Amniotic epithelial cell (primary cell): Measurements from ENCODE around the gene PLAA.

Experiments
- DNase-seq: peaks from one replicate; pipeline ENCODE4 v3.0.0-alpha.2; 2010; ENCODE audit warnings: low read depth

The PLAA gene

DNA sequence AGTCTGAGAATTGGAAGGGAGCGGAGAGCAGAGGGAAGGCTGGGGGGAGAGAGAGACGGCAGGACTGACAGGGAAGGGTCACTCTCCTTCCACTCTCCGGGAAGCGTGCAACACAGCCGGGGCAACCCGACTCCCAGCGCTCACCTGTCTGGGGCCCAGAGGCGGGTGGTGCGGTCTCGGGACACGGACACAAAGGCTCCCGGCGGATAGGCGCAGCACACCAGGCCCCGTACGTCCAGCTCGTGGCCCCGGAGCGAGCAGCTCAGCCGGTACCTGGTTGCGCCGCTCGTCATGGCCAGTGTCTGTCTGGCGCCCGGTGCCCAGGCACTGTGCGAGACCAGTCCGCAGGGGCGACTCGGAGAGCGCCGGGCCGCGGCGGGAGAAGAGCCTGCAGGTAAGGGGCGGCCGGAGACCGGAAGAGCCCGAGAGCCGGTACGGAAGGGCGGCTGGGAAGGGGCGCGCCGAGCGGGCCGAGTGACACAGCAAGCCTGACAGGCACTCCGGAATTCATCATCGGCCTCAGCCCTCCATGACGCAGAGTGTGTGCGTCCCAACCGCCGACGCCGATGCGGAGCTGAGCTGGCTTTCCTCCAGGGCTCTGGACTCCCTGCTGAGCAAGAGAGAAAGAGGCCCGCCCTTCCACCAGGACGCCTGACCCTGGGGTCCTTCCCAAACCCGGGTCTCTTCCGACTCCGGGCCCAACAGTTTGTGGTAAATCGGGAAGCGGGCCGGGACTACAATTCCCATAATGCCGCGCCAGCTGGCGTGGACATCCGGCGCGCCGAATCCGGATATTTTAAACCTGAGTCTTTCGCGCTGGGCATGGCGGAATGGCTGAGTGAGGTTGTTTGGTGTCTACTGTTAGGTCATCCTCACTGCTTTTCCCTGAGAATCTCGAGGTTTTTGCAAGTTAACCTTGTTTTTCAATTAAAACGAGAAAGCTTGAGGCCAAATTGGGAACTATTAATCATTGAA lies at the start of gene PLAA:
TSS of gene PLAA (minus strand) at position 490 of the 975 bp plus-strand sequence. CDS start at position 293, 197 bp downstream.
- peak; percentile 89 for DNase-seq

DNA sequence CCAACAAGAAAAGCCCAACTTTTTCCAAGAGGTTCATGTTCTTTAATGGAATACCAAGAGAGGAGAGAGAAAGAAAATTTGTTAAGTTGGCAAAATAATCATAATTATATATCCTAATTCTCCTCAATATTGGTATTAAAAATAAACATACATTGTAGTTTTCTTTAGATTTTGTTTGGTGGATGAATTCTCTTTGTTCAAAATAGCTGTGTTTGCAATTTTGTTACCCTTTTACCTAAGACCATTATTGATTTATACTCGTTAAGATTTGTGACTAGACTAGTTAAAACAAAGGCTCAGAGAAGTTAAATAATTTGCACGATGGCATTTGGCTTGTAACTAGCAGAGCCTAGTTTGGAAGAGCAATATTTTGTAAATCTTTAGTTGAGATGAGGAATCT lies 48.8 kb upstream of the PLAA start:
- DNase-seq, result no peak

DNA sequence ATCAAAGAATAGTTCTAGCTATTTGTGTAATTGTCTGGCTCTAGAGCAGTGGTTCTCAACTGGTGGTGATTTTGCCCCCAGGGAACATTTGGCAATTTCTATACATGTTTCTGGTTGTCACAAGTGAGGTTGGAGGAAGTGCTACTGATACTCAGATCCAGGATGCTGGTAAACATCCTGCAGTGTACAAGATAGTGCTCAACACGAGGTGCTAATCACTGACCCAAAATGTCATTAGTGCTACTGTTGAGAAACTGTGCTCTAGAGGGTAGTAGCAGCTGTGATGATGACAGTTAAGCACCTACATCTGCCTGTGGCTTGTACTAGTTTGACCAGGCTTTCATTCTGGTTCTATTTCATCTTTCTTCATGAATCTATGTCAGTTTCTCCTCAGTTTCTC lies 36.3 kb upstream of the PLAA start:
- DNase-seq, result no peak

DNA sequence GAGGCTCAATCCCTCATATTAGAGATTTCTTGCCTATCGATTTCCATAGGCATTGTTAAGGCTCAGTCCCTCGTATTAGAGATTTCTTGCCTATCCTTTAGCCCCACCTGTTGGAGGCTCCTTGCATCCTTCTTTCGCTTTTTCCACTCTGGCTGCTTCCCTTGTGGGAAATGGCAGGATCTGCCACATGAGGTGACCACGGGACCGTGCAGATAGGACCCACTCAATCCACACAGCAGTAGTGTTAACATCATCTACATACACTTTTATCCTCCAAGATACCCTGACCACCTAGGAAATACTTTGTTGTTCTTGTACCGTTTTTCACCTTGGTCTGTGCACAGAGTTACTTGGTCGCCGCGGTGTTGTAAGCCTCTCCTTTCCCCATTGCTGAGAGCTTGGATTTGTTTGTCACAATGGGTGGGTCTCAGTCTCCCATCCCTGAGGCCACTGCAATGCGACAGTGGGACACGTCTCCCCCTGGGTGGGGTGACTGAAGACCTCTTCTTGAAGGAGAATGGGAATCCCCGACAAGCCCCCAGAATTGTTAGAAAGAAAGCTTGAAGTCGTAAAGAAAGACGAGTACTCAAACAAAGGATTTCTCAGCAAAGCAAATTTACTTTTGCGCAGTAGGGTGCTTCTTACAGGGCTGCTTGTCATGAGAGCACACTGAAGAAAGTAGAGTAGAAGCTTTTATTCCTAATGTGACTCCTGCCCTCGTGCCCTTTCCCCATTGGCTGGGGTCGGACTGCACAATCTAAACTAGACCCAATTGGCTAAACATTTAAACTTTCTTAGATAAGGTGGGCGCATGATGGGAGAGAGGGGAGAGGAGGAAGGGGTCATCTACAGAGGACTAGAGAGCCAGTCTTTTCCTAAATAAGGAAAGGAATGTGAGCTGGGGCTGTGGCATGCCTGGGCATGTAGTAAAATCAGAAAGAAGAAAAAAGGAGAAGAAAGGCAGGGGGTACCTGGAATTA lies 29.0 kb upstream of the PLAA start:
- peak; percentile 31 for DNase-seq

DNA sequence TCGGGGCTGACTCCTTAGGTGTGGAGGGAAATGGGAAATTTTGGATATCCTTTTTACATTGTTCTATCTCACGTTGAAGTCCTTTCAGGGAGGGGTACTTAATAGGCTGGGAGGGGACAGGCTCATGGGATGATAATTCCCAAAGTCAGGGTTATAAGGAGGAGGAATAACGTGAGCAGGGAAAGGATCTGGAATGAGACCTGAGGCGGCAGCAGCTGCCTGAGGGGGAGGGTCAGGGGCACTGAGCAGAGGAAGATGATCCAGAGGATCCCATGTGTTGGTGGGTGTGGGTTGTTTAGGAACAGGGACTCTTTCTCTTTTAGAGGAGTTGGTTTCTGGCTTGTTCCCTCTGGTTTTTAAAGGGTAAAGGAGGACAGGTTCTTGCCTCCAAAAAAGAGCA lies 27.9 kb upstream of the PLAA start:
- no peak for DNase-seq

DNA sequence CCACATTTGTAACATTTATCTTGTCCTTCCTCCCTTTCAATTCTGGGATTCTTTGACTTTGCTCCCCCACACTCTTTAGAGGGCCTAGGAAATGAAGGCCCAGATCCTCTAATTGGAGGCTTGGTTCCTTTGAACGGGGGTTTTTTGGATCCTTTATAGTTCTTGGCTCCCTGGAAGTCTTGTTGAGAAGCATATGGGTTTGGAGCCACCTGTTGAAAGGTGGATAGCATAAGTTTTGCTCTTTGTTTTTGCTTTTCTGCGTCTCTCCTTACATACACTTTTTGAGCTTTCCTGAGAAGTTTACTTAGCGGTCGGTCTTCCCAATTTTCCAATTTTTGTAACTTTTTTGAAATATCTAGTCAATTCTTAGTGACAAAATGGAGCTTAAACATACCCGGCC lies 26.9 kb upstream of the PLAA start:
- no peak for DNase-seq

DNA sequence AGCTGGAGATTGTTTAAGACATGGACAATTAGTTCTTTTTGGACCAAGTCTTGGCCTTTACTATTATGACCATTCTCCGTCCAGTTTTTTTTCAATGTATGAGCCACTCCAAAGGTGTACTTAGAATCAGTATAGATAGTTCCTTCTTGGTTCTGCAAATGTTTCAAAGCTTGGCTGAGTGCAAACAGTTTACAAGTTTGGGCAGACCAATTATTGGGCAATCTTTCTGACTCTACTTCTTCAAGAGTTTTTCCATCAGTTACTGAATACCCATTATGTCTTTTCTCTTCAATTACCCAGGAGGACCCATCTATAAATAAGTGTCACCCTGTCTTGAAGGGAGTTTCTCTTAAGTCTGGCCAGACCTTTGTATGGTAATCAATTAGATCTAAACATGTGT lies 24.7 kb upstream of the PLAA start:
- no peak for DNase-seq

DNA sequence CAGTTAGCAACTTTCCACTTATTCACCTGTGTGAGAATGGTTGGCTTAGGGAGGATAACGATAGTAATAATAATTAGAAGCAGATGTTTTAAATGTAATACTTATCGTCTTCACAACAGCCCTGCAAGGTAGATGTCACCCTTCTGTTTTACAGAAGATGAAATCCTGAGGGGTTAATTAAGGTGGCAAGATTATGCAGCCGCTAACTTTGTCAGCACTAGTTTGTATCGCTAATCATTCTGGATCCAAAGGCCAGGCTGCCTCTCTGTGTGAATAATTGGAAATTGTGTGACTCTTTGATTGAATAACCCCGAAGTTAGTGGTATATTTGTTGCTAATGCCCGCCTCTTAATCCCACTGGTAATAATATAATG lies 9.8 kb upstream of the PLAA start:
- DNase-seq, result no peak

DNA sequence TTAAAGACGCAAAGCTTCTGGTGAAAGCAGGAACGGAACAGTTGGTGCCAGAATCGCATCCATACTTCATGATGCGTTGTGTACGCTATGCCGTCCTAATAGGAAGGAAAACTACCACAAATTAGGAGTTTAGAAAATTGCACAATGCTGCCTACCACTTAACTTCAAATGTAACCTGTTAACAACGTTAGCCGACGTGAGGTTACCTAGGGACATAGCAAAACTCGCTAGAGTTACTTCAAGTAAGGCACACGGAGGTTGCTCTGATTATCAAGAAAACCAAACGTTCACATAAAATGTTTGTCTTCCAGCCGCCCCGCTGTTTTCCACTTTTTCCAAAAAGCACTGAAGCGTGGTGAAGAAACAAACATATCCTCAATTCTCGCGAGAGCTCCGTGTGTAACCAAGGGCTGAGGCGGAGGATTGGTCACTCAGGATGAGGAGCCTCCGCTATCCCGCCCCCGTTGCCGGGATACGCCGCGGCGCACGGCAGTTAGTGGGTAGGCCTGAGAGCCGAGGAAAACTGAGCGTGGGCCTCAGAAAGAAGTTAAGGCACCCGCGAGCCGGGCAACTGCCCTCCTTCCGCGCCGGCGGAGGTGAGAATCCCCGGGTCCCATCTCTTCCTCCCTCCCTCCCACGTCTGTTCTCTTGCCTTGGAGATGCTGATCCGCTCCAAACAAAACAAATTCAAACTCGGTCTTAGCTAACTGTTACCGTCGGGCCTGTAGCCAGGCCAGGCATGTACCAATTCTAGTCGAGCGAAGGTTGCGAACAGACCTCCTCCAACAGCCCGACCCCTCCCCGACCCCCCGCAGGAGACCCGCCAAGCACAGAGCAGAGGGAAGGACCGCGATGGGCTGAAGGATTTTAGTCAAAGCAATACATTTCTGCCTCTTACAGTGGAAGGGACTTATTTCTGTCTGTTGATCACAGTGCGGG lies 9.1 kb upstream of the PLAA start, which contains the start of gene IFT74:
TSS of gene IFT74 (plus strand) at position 492 of the 939 bp plus-strand sequence. CDS start 5,556 bp downstream, outside the sequence.
- DNase-seq, result peak; percentile 98

DNA sequence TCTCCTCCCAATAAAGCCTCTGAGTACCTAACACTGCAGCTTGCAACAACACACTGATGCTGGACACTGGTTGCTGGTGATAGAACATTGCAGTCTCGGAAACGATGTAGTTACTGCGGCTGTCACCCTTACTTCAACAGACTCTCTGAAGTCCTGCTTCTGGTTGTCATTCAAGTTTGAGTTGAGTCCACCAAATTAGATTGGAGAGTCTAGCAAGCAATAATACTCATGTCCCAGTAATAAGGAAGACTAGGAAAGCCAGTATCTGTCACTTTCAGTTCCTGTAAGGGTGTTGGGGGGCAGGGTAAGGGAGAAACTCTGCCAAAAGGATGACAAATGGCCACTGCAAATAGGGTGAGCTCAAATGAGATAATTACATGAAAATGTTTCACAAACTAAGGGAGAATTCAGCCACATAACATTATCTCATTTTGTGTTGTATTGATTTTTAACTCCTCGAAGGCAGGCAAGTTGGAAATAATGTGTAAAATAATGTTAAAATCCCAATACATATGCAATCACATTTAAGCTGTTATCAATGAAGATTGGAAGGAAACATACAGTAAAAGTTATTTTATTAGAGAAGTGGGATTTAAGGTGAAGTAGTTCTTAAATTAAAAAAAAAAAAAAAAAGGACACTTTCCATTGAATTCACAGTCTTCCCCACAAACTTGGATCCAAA lies 8.3 kb upstream of the PLAA start:
- no peak for DNase-seq

DNA sequence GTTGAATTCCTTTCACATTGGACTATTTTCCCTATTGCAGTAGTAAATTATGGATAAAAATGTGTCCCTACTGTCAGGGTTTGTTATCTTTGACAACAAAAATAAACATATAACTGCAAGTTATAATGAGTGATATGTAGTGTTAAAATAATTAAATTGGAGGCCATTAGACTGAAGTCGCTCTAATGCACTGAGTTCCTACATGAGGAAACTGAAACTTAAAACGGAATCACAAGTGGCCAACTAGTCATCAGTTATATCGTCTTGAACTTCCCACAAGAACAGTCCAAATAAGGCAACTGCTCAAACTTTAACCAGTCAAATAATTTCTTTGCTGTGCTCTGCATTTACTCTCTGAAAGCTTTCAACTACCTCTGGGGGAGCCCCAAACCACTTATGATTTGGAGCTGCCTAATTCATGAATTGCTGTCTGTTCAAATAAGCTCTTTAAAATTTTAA lies 7.0 kb upstream of the PLAA start:
- no peak for DNase-seq

DNA sequence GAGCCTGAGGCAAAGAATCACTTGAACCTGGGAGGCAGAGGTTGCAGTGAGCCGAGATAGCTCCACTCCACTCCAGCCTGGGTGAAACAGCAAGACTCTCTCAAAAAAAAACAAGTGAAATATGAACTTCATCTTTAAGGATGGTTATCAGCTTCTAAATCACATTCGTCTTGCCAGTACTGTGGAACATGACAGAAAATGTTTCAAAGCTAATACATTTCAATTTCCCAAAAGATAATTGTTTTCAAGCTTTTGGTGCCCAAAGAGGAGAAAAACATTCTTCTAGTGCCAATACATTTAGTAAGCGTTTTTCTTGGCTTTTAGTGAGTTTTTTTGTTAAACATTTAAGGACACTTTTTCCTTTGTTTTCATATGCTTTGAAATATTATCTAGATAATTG lies 4.8 kb upstream of the PLAA start:
- DNase-seq, result no peak

DNA sequence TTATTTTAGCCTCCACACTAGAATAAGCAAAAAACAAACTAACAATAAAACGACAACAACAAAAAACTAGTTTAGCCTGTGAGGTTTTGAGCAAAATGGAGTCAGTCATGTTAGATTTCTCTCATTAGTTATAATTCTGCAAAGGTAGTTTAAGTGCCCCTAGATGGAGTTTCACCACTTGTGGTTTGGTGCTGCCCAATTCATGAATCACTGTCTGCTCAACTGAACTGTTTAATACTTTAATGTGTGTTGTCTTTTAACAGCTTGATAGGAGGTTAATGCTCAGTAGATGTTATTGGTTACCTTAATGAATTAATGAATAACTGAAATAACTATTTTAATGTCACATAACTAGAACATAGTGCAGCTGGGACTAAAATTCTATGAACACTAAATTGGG lies 3.5 kb upstream of the PLAA start:
- DNase-seq, result no peak

DNA sequence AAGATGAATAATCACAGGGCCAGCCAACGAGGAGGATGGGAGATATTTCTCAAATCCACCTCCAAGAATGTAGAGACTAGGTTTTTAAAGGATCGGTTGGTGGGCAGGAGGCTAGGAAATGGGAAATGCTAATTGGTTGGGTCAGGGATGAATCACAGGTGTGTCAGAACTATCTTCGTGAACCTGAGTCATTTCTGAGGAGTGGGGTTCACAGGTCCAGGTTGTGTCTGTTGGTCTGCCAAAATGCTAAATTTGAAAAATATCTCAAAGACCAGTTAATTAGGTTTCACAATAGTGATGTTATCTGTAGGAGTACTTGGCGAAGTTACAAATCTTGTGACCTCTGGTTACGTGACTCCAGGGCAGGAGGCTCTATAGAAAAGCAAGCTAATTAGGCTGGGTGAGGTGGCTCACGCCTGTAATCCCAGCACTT lies 2.6 kb upstream of the PLAA start:
- peak; percentile 37 for DNase-seq

DNA sequence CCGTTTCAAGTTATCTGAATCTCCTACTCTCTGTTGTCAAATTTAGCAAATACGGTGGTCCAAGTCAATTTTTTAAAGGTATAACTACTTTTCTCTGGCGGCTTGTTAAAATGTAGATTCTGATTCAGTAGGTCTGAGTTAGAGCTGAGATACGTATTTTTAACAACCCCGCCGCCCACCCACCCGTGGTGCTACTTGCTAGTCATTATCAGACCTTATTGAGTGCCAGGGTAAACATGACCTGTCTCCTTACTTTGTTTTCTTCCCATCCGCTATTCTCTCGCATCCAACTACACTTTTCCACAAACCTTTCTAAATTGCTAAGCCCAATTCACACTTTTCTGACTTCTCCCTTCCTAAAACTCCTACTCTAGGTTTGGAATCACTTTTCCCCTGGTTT lies 694 bp upstream of the PLAA start:
- no peak for DNase-seq

DNA sequence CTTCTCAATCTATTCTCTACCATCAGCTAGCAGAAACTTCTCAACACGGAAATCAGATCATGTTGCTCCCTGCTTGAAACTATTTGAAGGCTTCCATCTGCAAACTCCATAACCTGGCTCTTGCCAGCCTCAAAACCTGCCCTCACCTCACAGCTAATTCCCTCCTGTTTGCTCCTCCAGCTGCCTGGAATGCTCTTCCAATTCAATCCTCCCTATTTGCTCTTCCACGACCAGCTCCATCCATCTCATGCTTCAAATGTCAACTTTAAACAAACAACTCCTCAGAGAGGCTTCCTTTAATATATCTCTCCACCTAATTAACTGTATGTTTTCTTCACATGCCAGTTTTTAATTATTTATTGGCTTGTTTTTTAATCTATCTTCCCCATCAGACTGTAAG lies 1.5 kb downstream of the PLAA start:
- DNase-seq, result no peak

DNA sequence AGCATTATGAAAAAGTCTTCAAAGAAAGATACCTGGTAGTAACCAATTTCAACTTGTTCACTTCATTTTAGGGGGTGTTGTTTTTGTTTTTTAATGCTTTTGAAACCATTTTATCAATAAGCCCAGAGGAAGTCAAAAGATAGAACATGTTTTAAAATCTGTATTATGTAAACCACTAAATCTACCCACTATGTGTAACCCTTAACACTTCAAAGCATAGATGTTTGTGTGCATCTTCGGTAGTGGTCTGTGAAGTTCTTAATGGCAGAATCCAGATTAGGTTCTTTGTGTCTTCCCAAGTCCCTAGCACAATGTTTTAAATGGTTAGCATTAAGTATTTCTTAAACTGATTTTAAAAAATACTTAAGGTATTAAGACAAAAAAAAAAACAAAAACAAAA lies 6.3 kb downstream of the PLAA start:
- no peak for DNase-seq

DNA sequence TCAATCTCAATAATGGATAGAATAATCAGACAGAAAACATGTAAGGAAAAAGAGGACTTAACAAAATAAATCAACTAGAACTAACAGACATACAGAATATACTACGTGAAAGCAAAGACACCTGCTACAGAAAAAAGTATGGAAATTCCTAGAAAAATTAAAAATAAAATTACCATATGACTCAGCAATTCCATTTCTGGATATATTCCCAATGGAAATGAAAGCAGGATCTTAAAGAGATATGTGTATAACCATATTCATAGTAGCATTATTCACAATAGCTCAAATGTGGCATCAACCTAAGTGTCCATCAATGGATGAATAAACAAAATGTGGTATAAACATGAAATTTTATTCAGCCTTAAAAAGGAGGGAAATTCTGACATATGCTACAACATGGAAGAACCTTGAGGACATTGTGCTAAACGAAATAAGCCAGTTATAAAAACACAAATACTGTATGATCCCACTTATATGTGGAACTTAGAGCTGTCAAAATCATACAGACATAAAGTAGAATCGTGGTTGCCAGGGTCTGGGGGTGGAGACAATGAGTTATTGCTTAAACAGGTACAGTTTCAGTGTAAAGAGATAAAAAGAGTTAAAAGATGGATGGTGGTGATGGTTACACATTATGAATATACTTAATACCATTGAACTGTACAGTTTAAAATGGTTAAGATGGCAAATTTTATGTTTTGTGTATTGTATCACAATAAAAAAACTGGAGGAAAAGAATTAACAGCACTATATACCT lies 6.9 kb downstream of the PLAA start:
- DNase-seq, result no peak

DNA sequence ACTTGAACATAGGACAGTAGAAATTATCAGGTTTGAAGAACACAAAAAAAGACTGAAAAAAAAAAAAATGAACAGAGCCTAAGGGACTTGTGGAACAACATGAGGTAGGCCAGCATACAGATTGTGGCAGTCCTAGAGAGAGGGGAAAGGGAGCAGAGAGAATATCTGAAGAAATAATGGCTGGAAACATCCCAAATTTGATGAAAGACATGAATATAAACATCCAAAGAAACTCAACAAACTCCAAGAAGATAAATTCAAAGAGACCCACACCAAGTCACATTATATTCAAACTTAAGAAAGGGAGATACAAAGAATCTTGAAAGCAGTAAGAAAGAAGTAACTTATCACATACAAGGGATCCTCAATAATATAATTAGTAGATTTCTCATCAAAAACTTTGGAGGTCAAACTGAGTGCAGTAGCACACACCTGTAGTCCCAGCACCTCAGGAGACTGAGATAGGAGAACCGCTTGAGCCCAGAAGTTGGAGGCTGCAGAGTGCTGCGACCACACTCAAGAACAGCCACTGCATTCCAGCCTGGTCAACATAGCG lies 9.1 kb downstream of the PLAA start:
- no peak for DNase-seq

DNA sequence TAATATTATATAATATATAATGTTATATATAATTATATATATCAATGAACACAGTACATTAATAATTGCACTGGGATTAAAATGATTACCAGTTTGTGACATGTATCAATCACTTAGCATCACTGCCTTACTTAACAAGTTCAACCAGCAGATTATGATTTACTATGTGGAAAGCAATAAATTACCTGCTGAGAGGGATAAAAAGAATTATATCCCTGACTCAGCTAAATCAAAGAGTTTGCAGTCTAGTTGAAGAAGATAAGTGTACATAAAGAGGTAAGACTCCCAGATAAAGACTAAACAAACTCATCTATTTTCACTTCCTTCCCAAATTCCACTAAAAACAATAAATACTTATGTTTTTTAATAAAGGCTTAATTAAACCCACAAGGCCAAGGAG lies 11.2 kb downstream of the PLAA start:
- no peak for DNase-seq
